DMS53 treated with DMSO at 0.1 percent for 48 hours (cell line): Measurements from ENCODE around the gene EOLA1.
A peak's percentile ranks its signal among the peaks of the same experiment; 100 is the strongest.
"Not testable (repeated sequence)": the region's sequence is repeated elsewhere in the genome, so short reads cannot be mapped to it uniquely, and the experiment has no call there.

Source experiments
- DNase-seq: peaks from one replicate; lab custom pipeline; 2025; ENCODE audit not compliant: unreplicated experiment; lab: John Stamatoyannopoulos, UW

EOLA1 gene

GRCh38 chrX:149513825-149514428, 26.9 kb upstream of the EOLA1 start:
- DNase-seq: no peak

GRCh38 chrX:149515954-149516602, 24.7 kb upstream of the EOLA1 start:
- DNase-seq: no peak

- DNase-seq: no peak
These were observed 24.2 kb upstream of the EOLA1 start for GRCh38 chrX:149516604-149517003.

GRCh38 chrX:149517308-149517707, 23.5 kb upstream of the EOLA1 start:
- DNase-seq: no peak

- no peak for DNase-seq
These were observed 22.6 kb upstream of the EOLA1 start for GRCh38 chrX:149518236-149518635.

GRCh38 chrX:149520636-149521277, 20.1 kb upstream of the EOLA1 start:
- not testable (repeated sequence) for DNase-seq

GRCh38 chrX:149521438-149521837, 19.4 kb upstream of the EOLA1 start:
- no peak for DNase-seq

GRCh38 chrX:149522916-149523315, 17.9 kb upstream of the EOLA1 start:
- DNase-seq: peak; percentile 45

- DNase-seq: peak; percentile 8
These were observed 15.4 kb upstream of the EOLA1 start for GRCh38 chrX:149525389-149525788.

- DNase-seq: not testable (repeated sequence)
These were observed 14.9 kb upstream of the EOLA1 start for GRCh38 chrX:149525903-149526302.

- not testable (repeated sequence) for DNase-seq
These were observed 14.3 kb upstream of the EOLA1 start for GRCh38 chrX:149526318-149527033.

GRCh38 chrX:149527705-149528104, 13.1 kb upstream of the EOLA1 start:
- peak; percentile 30 for DNase-seq

- no peak for DNase-seq
These were observed 12.4 kb upstream of the EOLA1 start for GRCh38 chrX:149528381-149528780.

GRCh38 chrX:149531599-149531998, 9.2 kb upstream of the EOLA1 start:
- DNase-seq: no peak

GRCh38 chrX:149532868-149533267, 7.9 kb upstream of the EOLA1 start:
- not testable (repeated sequence) for DNase-seq

GRCh38 chrX:149533999-149534398, 6.8 kb upstream of the EOLA1 start:
- DNase-seq: not testable (repeated sequence)

- DNase-seq: not testable (repeated sequence)
These were observed 5.7 kb upstream of the EOLA1 start for GRCh38 chrX:149534926-149535602.

GRCh38 chrX:149537474-149537873, 3.3 kb upstream of the EOLA1 start:
- not testable (repeated sequence) for DNase-seq

GRCh38 chrX:149539283-149540130, 1.3 kb upstream of the EOLA1 start:
- peak; percentile 80 for DNase-seq

- peak; percentile 84 for DNase-seq
These were observed 636 bp upstream of the EOLA1 start for GRCh38 chrX:149540131-149540620.
